HG03039 (cell line): ENCODE measurements around the gene KRTAP5-1.

Experiments
- ATAC-seq: cut with Tn5 transposase; IDR thresholded peaks from one replicate; pipeline ENCODE4 v1.9.1; 2021; ENCODE audit warnings: mild to moderate bottlenecking, moderate library complexity; ENCODE audit not compliant: unreplicated experiment

The KRTAP5-1 gene

DNA sequence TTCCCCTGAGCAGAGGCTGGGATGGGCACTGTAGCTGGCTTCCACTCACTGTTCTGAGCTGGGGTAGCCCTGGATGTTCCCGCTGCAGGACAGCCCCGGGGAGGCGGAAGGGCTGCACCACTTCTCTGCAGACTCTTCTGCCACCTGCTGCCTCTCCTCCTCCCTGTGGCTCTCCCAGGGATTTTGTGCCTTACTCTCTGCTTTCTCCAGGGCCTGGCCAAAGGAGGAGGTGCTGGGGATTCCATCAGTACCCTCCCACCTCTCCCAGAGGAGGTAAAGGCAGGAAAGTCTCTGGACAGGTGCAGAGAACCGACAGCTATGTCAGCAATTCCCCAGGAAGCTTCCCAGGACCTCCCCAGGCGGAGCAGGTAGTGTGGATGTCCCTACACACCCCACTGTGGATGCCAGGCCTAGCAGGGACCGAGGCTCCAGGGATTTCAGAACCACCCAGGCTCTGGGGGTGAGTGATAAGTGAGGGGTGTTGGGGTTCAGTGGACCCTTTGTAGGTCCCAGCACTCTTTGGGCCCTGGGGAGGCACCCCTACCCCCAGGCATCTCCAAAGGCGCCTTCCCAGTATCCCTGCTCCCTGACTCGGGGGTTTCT is 24.3 kb downstream of the KRTAP5-1 start:
- no peak for ATAC-seq

DNA sequence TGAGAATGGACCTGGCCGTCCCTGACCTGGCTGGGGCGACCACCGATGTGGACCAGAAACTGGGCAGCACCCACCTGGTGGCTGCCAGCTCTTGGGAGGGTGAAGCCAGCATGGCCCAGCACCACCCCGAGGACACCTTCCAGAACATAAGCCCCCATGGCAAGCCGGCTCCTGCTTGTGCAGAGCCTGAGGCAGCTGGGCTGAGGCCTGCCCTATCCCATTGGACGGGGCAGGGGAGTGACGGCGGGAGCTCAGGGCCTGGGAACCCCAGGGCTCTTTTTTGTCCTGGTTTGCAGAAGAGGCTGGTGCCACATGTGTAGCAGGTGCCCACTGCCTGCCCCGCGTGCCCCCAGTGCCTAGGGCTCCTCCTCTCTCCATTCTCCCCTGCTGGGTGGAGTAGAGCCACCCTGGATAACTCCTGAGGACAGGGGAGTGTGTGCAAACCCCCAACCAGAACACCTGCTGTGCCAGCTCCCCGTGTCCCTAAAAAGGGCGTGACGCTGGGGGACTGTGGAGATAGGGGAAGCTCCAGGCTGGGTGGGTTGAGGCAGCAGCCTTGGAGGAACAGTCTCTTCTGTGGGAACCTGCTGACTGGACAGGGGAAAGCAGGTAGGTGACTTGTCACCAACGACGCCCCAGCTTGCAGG is 25.0 kb downstream of the KRTAP5-1 start:
- ATAC-seq, result no peak

DNA sequence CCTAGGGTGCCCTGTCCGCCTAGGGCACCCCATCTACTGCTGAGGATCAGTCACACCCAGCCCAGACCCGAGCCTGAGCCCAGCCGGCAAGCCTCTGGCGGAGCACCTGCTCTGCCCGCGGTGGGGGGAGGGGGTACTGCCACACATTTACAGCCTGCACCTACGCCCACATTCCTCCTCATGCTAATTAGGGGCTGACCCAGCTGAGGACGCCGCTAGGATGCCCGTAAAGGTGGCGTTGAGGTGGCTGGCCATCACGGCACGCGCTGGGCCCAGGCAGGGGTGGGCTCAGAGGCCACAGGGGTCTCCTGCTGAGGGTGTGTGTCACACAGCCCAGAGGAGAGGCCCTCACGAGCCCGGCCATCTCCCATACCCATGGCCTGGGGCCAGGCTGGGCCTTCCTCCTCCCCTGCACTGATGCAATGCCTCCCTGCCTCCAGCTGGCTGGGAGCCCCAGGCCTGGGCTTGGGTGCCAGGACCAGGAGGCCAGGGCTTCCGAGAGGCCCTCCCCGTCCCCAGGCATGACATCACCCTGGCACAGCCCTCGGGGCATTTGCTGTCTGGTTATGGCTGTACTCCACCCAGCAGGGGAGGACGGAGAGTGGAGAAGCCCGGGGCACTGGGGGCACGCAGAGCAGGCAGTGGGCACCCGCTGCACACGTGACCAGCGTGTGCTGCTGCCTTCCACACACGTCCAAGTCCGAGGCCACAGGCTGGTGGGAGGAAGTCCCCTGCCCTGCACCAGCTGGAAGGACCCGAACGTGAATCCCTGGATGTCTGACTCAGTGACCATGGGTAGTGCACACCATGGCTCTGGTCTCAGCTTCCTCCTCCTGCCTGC is 25.8 kb downstream of the KRTAP5-1 start:
- no peak for ATAC-seq

DNA sequence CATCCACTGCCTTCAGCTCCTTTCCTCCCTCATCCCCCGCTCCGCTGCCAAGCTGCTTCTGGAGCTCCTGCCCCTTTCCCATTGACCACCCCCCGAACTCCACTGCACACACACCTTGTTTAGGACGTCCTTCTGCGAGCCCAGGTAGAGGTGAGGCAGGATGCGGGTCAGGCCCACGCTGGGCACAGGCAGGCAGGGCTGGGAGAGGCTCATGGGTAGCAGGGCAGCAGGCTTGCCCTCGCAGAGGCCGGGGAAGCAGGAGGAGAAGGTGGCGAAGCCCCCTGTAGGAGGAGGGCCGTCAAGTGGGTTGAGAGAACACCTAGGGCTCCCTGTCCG is 26.3 kb downstream of the KRTAP5-1 start:
- ATAC-seq, result no peak

DNA sequence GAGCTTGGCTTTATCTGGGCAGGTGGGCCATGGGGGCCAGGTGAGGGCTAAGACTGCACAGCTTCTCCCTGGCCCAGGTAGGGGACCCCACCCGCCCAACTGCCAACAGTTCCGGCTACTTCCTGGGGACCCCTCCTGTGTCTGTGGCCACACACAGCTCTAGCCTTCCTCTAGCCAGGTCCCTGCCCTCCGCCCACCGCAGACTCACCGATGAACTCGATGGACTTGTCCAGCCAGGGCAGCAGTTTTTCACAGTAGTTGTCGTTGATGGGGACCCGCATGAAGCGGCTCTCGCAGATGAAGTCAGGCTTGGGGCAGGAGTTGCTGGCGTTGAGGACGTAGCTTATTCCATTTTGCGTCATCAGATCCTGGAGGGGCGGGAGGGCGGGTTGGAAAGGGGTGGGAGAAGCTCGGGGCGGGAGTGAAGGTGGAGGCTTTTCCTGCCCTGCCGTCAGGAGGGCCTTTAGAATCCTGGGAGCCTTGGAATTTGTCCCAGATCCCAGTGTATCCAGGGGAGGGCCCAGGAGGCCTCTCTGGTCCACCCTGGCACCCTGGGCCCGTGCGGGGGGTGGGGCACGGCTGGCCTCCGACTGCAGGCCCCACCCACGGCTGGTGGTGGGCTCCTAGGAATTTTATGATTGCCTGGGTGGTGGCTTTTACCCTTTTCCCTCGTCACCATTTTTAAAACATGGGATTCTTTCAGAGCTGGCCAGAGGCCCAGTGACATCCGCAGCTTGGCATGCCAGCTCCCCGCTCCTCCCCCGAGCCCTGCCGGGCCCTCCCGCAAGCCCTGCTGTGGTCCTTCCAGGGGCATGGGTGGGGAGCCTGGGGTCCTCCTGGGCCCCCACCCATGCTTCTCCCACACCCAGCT is 26.9 kb downstream of the KRTAP5-1 start:
- no peak for ATAC-seq

DNA sequence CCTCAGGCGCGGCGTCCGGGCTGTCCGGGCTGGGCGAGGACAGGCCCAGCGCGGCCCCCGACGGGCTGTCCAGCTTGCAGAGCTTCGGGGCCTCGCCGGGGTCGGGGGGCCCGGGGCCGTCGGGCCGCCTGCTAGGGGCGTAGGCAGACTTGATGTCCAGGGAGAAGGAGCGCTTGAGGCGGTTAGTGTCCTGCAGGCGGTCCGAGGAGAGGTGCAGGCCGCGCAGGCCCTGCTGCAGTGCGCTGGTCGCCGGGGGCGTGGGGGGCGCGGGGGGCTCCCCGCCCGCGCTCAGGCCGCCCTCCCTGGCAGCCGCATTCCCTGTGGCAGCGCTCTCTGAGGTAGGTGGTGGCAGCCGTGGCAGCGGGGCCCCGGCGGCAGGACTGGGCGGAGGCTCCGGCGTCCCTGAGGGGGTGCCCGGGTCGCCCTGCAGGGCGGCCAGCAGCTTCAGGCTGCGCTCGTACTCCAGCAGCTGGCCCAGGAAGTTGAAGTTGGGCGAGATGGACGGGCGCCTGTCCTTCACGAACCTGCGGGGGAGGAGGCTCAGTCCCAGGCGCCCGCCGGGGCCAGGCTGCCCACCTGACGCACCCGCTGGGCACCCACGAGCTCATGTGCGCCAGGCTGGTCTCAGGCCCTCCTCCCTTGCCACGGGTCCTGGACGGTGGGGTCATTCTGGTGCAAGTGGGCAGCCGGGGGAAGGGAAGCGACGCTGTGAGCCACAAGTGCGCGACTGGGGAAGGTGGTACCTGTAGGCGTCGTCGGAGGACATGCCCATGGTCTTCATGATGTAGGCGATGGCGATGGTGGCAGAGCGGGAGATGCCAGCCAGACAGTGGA is 27.8 kb downstream of the KRTAP5-1 start:
- ATAC-seq, result no peak

DNA sequence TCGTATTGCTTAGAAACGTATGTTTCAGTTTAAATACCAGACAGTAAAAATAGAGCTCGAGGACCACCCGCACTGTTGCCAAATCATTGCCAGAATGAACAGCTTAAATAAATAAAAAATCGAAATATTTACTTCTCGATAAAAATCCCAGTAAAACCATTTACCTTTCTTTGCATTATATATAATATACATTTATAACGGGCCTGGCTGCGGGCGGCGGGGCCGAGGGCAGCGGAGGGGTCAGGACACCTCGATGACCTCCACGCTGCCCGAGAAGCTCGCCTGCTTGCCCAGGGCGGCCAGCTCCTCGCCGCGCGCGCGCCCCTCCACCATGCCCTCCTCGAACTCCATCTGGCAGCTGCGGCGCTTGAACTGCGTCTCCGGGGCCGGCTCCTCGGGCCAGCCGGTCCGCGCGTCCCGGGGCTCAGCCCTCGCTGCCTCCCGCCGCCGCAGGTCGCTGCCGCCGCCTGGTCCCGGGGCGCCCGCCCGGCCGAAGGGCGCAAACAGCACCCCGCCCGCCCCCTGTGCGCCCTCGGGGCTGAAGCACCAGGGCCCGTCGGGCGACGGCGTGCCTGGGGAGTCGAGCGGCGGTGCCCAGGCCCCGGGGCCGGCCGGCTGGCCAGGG is 28.7 kb downstream of the KRTAP5-1 start:
- no peak for ATAC-seq

DNA sequence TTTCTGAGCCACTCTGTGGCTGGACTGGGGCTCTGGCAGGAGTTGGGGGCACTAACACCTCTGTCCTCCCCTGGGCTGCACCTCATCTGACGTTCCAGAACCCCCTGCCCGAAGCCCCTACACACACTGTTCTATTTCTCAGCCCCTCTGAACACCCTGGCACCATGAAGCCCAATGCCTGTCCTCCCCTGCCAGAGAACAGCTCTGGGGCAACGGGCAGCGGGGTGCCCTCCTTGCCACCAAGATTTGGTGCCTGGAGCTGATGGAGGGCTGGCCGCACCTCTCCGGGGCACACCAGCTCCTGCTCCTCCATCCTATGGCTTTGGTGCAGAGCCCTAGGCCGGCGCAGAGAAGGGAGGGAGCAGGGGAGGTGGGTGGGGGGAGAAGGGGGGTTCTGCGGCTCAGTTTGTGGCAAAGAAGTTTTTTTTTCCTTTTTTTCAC is 29.4 kb downstream of the KRTAP5-1 start:
- ATAC-seq, result no peak

DNA sequence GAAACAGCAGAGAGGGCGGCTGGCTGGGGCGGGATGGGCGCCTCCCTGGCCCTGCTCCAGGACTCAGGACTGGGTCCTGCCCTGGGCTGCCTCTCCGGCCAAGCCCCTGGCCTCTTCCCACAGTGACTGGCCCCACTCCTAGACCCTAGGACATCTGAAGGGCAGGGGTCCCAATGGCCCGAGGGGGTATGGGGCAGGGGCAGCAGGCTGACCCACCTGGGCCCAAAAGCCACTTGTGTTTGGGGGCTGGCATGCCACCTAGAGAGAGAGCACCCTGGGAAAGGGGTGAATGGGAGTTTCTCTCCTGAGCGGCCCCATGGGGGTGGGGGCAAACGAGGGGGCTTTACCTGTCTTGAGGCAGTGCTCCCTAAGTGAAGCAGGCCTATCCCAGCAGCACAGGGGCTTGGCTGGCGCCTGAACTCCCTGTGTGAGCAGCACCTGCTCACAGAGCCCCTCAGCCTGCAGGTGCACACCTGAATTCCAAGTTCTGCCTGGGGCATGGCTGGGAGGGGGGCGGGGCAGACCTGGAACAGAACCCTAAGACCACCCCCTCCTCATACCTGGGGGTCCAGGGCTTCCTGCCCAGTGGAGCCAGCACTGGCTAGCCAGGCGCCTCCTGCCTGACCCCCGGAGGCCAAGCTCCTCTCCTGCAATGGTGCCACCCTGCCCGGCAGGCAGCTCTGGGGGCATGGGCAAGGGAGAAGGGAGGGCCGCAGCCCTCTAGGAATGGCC is 29.9 kb downstream of the KRTAP5-1 start:
- no peak for ATAC-seq

DNA sequence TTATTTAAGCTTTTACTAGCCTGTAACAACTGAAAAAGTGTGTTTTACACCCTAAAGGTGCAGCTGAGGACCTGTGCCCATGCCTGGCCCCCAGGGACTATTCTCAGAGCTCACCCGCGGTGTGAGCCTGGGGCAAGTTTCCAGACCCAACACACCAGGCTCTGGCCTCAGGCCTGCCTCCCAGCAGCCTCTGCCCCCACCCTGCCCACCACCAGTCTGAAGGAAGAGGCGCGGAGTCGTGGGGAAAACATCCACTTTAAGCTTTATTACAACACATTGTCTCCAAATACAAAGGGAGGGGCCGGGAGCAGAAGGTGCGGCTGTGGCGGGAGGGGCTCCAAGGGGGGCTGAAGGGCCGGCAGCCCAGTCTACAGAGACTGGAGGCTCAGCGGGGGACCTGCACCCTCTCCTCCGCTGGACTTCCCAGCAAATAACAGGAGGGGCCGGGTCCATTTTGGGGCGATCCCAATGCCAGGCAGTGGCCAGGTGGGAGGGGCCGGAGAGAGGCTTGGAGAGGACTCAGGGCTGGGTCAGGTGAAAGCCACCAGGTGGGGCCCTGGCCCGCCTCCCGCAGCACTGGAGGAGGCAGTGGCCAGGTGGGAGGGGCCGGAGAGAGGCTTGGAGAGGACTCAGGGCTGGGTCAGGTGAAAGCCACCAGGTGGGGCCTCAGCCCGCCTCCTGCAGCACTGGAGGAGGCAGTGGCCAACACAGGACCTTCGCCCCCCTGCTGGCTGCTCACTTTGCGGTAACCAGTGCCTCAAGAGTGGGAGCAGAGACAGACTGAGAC is 31.1 kb downstream of the KRTAP5-1 start:
- no peak for ATAC-seq

DNA sequence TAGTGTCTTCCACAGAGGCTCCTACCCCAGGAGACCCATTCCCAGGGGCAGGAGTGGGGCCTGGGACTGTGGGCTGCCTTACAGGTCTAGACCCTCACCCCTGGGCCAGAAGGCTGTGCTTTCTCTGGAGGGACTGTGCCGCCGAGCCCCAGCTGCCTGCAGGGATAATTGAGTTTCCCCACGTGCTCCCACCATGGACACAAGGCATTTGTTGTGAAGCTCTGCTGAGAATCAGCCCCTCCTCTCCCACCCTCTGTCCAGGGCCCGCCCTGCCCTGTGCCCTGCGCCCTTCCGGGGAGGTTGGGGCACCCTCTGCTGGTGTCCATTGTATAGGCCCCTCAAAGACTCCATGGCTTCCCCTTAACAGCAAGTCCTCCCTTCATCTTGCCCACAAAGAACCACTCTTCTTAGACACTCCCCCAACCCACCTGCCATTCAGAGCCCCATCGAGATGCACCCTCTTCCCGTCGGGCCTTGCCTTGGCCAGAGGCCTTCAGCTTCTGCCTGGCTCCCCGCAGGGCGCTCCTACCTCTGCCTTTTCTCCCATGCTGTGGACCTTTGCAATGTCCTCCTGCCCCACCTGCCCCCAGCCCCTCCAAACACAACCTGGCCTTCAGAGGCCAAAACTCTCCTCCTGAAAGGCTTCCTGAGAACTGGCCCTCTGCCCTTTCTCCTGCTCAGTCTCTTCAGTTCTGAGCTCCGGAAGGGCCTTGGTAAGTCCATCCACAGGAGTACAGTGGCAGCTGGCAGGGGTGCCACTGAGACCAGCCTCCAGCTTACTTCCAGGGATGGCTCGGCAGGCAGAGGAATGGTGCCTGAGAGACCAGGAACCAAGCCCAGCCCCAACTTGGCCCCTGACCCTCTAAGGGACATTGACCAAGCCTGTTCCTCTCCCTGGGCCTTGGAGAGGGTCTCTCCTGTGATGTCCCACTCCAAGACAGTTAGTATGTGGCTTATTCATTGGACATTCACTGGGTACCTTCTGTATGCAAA is 35.4 kb downstream of the KRTAP5-1 start:
- no peak for ATAC-seq

DNA sequence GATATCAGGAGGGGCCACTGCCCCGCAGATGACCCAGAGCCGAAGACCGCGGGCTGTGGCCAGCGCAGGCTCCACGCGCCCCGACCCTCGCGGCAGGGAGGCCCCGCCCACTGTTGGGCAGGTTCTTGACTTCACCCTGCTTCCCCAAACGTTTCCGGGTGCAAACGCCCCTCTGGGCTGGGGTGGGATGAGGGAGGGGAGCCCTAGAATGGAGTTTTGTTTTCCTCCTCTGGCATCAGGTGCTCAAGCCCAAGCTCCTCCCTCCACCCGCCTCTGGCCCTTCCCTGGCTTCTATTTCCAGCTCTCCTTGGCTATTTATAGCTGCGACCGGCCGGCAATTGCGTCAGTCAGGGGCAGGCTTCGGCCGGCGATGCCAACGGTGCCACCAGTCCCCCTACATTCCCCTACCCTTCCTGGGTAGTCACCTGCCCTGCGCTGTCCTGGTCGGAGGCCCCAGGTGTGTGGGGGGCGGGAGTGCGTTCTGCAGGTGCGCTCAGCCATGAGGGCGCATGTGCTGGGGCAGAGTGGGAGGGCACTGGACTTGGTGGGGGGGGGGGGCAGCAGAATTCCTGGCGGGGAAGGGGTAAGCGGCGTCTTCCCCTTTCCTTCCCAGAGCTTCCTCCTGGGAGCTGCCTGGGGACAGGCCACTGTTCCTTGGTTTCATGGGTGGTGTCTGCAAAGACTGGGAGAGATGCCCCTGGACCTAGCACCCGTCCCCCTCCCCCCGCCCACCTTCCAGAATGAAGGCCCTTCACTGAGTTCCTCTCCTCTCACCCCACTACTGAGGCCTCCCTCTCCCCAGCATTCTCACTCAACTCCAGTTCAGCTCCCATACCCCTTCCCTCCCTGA is 36.6 kb downstream of the KRTAP5-1 start:
- ATAC-seq, result no peak

DNA sequence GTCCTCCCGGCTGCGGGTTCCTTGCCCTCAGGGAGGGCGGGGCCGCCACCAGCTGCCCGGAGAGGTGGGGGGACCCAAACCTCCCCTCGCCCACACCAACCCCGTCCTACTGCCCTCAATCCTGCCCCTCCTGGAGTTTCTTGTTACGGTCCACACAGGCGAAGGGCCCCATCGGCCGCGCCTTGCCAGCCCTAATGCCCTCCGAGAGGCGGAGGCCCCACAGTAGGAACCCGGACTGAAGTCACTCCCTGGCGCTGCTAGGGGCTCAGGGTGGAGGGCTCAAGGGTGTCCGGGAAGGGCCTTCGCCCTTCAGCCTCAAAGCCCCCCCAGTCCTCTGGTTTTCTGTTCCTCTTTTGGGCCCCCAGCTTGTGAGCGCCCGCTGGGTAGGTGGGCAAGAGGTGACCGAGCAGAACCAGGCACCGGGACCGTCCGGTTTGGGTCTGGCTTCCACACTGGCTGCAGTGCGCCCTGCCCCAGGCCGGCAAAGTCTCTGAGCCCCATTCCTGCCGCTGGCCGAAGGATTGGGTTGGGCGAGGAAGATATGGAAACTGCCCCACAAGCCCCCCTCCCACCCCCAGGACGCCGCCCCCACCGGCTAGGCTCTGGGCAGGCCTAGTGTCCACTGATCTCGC is 37.5 kb downstream of the KRTAP5-1 start:
- ATAC-seq, result no peak

DNA sequence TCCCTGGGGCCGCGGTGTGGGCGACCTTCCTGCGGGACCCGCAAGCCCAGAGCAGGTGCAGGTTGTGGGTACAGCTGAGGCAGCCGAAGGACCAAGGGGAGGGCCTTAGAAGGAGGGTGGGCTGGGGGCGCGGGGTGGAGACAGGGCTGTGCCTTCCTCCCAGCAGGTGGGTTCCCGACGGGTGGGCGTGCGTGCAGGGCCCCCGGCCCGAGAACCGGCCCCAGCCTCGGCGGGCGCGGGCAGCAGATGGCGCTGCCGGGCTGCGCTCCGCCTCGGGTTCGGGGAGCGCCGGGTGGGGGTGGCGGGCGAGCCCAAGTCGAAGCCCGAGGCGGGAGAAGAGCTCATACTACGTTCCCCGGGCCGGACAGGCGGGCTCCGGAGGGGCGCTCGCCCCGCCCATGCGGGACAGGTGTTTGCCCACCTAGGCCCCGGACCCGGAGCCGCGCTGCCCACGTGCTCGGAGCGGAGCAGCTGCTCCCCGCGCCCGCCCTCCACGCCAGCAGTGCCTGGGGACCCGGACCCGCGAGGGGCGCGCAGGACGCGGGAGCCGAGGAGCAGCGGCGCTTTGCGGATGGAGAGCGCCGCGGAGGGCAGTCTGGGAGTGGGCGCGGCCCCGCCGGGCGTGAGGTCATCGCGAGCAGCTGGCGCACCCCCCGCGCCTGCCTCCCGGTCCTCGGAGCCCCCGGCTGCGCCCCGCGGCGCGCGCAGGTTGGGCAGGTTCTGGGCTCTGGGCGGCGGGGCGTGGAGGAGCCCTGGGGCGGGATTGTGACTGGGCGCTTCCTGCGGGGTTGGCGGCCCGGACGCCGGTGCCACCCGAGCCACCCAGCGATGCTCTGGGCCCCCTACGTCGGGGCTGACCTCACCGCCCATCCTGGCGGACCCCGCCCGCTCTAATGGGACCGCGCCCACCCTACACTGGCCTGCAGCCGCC is 38.3 kb downstream of the KRTAP5-1 start:
- no peak for ATAC-seq

DNA sequence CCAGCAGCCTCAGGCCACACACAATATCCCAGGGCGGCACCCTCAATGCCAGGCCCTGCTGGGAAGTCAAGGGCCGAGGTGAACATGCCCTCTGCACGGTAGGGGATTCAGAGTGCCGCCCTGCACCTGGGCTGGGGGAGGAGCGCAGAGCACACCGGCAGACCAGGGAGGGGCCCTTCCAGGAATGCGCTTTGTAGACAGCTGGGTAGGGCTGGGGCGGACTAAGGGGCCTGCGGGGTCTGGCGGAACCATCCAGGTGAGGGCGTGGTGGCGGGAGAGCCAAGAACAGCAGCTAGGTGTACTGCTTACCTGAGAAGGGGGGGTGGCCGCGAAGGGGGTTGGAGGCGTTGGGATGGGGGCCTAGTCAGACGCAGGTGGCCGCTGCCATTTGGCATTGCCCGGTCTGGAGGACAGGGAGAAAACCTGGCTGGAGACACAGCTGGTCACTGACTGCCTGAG is 39.0 kb downstream of the KRTAP5-1 start:
- ATAC-seq, result no peak
